Testis (tissue), 3 donors: ENCODE measurements around the gene ARAP1. TPM values are rescaled to one million over a fixed set of nuclear protein-coding genes. Genes with fewer than 3 reads are reported as not detected.

Source experiments
- DNase-seq: peaks from one replicate; pipeline ENCODE4 v3.0.0-alpha.2; 2019
- H3K27ac ChIP-seq, 2 donors: fragments of 200-600 bp; sonication (generic); one replicate each; pipeline ENCODE4 v1.5.1; 2019
- H3K27me3 ChIP-seq: fragments of 200-600 bp; sonication (generic); one replicate; pipeline ENCODE4 v1.5.1; 2019
- H3K36me3 ChIP-seq: fragments of 200-600 bp; sonication (generic); one replicate; pipeline ENCODE4 v1.5.1; 2017; ENCODE audit warnings: low read depth; ENCODE audit errors: missing control alignments
- H3K4me1 ChIP-seq: fragments of 200-600 bp; sonication (generic); one replicate; pipeline ENCODE4 v1.5.1; 2019
- H3K4me3 ChIP-seq, 2 donors: fragments of 200-600 bp; sonication (generic); one replicate each; pipeline ENCODE4 v1.5.1; 2017 to 2019
- H3K9me3 ChIP-seq: fragments of 200-600 bp; sonication (generic); one replicate; pipeline ENCODE4 v1.5.1; 2017
- POLR2A ChIP-seq: fragments of 450-650 bp; IDR thresholded peaks from one replicate; pipeline ENCODE4 v1.6.1; 2017; ENCODE audit warnings: antibody characterized with exemption, mild to moderate bottlenecking, moderate library complexity
- WGBS, 2 donors: methylation state at CpG; one replicate each; pipeline ENCODE4 v1.1.5; 2018; 5-methylcytosine and 5-hydroxymethylcytosine counted together
- intact Hi-C: fragments of 100-400 bp; cut with DNase I; formaldehyde crosslinking; loops from one replicate; pipeline ENCODE4 v1.15.1; 2023; ENCODE audit warnings: low total_unique reads
- polyA plus RNA-seq: library from polyadenylated mRNA; stranded (reverse); fragments of 350-450 nt; fragmentation: Illumina TruSeq; extraction: RNeasy Lipid Tissue Mini Kit (QIAGEN cat#74804); gene quantifications from one replicate; pipeline ENCODE4 v1.2.3, GENCODE V29; 2014; ENCODE audit warnings: low read depth, low replicate concordance; ENCODE audit not compliant: insufficient read depth
- total RNA-seq, 2 donors: library from RNA; depleted of rRNA; stranded (reverse); fragments of >200 nt; gene quantifications; one replicate each; pipeline ENCODE4 v1.2.3, GENCODE V29; 2016
- TF ChIP-seq, protein P1 (sequence below), 3 experiments: fragments of 450-650 bp in 2 of 3; fragments of 200-600 bp in 1 of 3; sonication (generic) in 1 of 3; IDR thresholded peaks; one replicate each; pipeline ENCODE4 v1.5.1; 2016 to 2019; ENCODE audit warnings: antibody characterized with exemption in 3 of 3, mild to moderate bottlenecking in 2 of 3, moderate library complexity in 1 of 3

Gene ARAP1
- total and polyA plus RNA-seq, 3 donors from 2014 or later: 46.9 to 88.3 (median 65.2) TPM

DNA sequence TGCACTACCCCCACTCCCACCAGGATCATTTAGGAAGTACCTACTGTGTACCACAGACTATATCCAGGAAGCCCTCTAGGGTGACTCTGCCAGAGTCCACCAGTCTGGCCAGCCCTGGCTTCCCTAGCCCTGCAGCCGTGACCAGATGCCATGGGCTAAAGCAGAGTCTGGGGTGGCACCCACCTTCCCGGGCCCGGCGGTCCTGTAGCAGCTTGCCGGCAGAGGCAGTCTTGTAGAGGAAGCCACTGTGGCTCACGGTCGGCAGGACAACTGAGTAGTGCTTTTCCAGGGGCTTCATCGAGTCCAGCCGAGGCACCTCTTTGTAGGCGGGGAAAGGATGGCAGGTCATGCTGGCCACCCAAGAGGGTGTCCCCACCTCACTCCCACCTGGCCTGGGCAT is 50.7 kb downstream of the ARAP1 start:
- TF ChIP-seq POLR2A: no peak
- TF ChIP-seq, protein P1, sequence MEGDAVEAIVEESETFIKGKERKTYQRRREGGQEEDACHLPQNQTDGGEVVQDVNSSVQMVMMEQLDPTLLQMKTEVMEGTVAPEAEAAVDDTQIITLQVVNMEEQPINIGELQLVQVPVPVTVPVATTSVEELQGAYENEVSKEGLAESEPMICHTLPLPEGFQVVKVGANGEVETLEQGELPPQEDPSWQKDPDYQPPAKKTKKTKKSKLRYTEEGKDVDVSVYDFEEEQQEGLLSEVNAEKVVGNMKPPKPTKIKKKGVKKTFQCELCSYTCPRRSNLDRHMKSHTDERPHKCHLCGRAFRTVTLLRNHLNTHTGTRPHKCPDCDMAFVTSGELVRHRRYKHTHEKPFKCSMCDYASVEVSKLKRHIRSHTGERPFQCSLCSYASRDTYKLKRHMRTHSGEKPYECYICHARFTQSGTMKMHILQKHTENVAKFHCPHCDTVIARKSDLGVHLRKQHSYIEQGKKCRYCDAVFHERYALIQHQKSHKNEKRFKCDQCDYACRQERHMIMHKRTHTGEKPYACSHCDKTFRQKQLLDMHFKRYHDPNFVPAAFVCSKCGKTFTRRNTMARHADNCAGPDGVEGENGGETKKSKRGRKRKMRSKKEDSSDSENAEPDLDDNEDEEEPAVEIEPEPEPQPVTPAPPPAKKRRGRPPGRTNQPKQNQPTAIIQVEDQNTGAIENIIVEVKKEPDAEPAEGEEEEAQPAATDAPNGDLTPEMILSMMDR (IDR thresholded peaks at IDR 0.05): no peak
- intact Hi-C loops: no loop called here
- no peak for DNase-seq
- WGBS, 2 donors: 83 to 95% methylated on average over 9 to 10 of the region's 10 CpGs
- H3K27me3 ChIP-seq: no peaks in the 10 kb centered on the region
- H3K36me3 ChIP-seq: no peaks in the 10 kb centered on the region
- H3K4me1 ChIP-seq: peaks cover 18% of the 10 kb centered on the region
- H3K27ac ChIP-seq: no peak overlapping the region
- no peaks in the 10 kb centered on the region for H3K9me3 ChIP-seq
- H3K4me3 ChIP-seq: no peak overlapping the region

GRCh38 chr11:72700146-72700545 is 52.1 kb downstream of the ARAP1 start:
- no peak for DNase-seq
- H3K27ac ChIP-seq: no peak overlapping the region
- intact Hi-C loops: no loop called here
- no peaks in the 10 kb centered on the region for H3K27me3 ChIP-seq
- no peak for TF ChIP-seq POLR2A
- TF ChIP-seq, protein P1 (IDR thresholded peaks at IDR 0.05): no peak
- WGBS, 2 donors: 67 to 80% methylated on average over 2 to 3 of the region's 3 CpGs
- H3K36me3 ChIP-seq: no peaks in the 10 kb centered on the region
- H3K9me3 ChIP-seq: no peaks in the 10 kb centered on the region
- H3K4me1 ChIP-seq: peaks cover 18% of the 10 kb centered on the region
- no peak overlapping the region for H3K4me3 ChIP-seq

DNA sequence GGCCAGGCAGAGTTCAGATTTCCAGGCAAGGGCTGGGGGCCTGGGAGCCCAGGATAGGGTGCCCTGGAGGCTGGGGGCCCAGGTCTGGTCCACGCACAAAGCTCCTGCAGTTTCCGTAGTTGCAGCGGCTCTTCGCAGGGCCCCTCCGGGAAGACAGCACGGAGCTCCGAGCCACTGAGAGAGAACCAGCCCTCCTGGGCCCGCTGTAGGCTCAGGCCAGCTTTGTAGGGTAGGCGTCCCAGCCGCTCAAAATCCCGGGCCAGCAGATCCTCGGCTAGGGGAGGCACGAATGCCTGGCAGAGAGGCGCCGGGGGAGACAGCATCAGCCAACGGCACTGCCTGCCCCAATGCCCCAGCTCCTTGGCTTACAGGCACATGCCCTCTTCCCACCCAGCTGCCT is 54.4 kb downstream of the ARAP1 start:
- H3K27ac ChIP-seq: no peak overlapping the region

DNA sequence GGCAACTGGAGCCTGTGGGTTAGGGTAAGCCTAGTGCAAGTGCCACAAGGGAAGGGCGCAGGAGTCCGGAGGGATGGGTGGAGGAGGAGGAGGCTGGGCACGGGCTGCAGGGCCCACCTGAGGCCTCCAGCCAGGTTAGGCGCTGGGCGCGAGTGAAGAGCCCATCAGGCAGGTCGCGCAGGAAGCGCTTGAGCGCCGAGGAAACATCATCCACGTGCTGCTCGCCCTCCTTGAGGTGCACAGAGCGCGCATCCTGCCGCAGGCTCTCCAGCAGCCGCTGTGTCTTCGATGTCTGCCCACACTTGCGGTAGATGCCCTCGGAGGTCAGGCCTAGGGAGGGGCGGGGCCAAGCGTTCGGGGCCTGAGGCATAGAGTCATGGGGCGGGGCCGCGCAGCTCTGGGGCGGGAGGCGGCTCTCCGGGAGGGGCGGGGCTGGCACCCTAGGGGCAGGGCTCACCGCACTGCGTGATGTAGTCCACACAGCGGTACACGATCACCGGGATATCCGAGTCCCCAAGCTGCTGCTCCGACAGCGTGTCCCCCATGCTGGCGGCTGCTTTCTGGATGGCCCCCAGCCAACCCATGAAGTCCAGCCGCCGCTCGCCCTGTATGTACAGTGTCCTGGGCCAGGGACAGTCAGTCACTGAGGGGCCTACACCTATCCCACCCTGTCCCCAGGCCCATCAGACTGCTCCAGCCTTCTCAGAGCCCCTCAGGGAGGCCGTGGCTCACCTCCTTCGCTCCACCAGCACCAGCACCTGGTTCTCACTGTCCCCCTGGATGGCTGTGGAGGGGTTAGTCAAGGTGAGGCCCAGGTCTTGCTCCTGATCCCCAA is 55.1 kb downstream of the ARAP1 start:
- no peaks in the 10 kb centered on the region for H3K27me3 ChIP-seq
- no peaks in the 10 kb centered on the region for H3K4me1 ChIP-seq
- intact Hi-C loops: no loop called here
- peak overlapping the region in 1 of 2 donors; percentile 20 for H3K4me3 ChIP-seq
- peak; percentile 56 for DNase-seq
- no peak for TF ChIP-seq POLR2A
- TF ChIP-seq, protein P1 (IDR thresholded peaks at IDR 0.05): no peak
- H3K36me3 ChIP-seq: no peaks in the 10 kb centered on the region
- H3K9me3 ChIP-seq: no peaks in the 10 kb centered on the region
- 67 to 72% methylated on average over 16 to 44 of the region's 44 CpGs for WGBS, 2 donors
- H3K27ac ChIP-seq: no peak overlapping the region

More for the DNA sequence above, 54.4 kb downstream of the ARAP1 start:
- Histone ChIP-seq H3K27me3 (no peaks in the 10 kb centered on the region), H3K4me1 (peaks cover 3% of the 10 kb centered on the region), H3K4me3 (no peak overlapping the region), H3K9me3 (no peaks in the 10 kb centered on the region), H3K36me3 (no peaks in the 10 kb centered on the region)
- 89 to 100% methylated on average over 6 to 16 of the region's 16 CpGs for WGBS, 2 donors
- intact Hi-C loops: no loop called here
- TF ChIP-seq POLR2A: no peak
- TF ChIP-seq, protein P1 (IDR thresholded peaks at IDR 0.05): no peak
- no peak for DNase-seq

DNA sequence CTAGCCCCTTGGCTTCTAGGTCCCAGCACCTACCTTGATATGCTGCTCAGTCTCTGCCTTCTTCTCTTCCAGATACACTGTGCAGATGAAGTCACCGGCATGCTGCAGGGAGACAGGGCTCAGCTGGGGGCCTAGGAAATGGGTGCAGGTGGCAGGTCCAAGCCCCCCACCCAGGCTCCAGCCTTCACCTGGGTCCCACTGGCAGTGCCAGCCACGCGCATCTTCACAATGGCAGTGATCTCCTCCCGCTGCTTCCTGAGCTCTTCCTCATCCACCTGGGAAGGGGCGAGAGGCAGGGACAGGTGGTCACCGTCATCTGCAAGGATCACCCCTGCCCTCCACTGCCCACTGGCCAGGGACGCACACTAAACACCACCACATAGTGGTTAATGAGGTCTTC is 56.9 kb downstream of the ARAP1 start:
- DNase-seq: no peak
- WGBS, 2 donors: 93 to 100% methylated on average over 6 to 7 of the region's 7 CpGs
- H3K36me3 ChIP-seq: no peaks in the 10 kb centered on the region
- no peak overlapping the region for H3K27ac ChIP-seq
- intact Hi-C loops: no loop called here
- no peak overlapping the region for H3K4me3 ChIP-seq
- H3K27me3 ChIP-seq: no peaks in the 10 kb centered on the region
- no peaks in the 10 kb centered on the region for H3K9me3 ChIP-seq
- no peak for TF ChIP-seq POLR2A
- TF ChIP-seq, protein P1 (IDR thresholded peaks at IDR 0.05): no peak
- H3K4me1 ChIP-seq: no peaks in the 10 kb centered on the region
